A549 treated with ZK216348 at 1 μM for 4 hours (cell line): Measurements from ENCODE around the gene JAKMIP1. TPM values are rescaled to one million over a fixed set of nuclear protein-coding genes. Genes with fewer than 3 reads are reported as not detected.

Source experiments
- total RNA-seq: library from RNA; stranded (reverse); fragments of 200-300 nt; extraction: Qiagen RNA extraction; gene quantifications from 5 replicates; pipeline ENCODE4 v1.2.3, GENCODE V29; 2022; ENCODE audit warnings: low read depth

The JAKMIP1 gene
- total RNA-seq = not detected in 5 replicates

DNA sequence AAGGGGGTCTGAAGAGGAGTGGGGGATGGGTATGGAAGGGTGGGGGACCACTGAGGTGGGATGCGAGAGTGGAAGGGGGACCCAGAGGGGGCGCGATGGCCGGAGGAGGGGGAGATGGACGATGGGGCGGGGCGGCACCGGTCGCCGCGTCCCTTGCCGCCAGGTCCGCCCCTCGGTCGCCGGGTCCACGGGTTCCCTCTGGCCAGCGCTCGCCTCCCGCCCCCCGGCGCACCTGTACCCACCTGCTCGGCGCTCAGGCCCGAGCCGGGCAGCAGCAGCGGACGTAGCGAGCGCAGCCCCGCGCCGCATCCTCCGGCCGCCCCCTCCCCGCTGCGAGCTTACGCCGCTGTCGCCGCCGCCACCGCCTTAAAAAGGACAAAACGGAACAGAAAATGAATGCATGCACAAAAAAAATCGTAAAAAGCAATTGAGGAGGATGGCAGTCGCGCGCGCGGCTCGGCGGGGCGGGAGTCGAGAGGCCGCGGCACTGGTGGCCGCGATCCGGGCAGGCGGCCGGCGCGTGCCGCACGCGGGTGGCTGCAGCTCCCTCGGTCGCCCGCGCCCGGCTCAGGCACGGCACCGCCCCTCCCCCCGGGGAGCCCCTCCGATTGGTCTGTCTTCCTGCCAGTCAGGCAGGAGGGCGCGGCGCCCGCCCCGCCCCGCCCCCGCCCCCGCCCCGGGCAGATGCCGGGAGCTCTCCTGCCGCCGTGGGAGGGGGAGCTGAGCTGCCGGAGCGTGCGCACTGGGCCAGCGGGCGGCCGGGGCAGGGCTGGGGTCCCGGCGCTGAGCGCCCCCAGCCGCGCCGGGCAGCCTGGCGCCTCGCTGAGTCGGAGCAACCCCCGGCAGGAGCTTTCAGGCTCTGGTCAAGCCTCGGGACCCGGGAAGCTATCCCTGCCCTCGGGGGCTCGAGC, at the start of gene JAKMIP1:
Gene JAKMIP1, minus strand, starts transcription at position 539 of the 911 bp plus-strand sequence. CDS start 87,699 bp downstream, outside the sequence.

DNA sequence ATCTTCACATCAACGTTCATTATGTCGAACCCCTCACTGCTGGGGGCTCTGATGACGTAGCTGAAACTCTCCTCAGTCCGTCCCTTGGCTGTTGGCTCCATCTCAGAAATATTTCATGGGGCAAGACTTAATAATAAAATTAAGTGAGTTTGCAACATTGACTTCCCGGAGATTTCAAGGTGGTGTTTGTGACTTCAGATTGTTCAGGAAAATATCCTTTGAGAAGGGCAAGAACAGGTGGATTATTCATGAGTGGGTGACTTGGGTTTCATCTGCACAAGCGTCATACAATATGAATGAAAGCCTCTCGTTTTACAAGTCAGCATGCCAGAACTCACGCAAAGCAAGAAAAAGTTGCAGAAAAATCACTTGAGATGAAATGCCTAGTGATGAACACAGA, 182.0 kb downstream of the JAKMIP1 start, which contains the start of gene C4orf50:
Gene C4orf50, minus strand, starts transcription at position 101 of the 400 bp plus-strand sequence.

Other genes starting within 250 kb of the JAKMIP1 start
- gene C4orf50, start 182.1 kb downstream of the JAKMIP1 start, total RNA-seq = not detected in 5 replicates
- gene WFS1, start 69.3 kb upstream of the JAKMIP1 start, total RNA-seq = 7.5 to 16.0 TPM (median 13.8 TPM) in 5 replicates